Measurements from ENCODE around the gene LPIN1.

Gene LPIN1

GRCh38 chr2:11743366-11743765 lies 3.1 kb upstream of the LPIN1 start:
- Histone ChIP-seq H3K4me1 (ENCODE audit: control insufficient read depth, insufficient read depth, low read length, poor library complexity, severe bottlenecking) (peaks cover 30% of the 10 kb centered on the region), H3K4me3 (ENCODE audit: insufficient read depth, low read depth, low read length, poor library complexity, severe bottlenecking) (no peak overlapping the region), H3K27ac (ENCODE audit: insufficient read depth, low read length, poor library complexity, severe bottlenecking) (peak overlapping the region; percentile 35), H3K36me3 (ENCODE audit: control insufficient read depth, insufficient read depth, low read length) (no peaks in the 10 kb centered on the region), H3K27me3 (replicated peaks; ENCODE audit: control insufficient read depth, insufficient read depth, low read length, poor library complexity, severe bottlenecking) (no peaks in the 10 kb centered on the region), H3K9me3 (ENCODE audit: control insufficient read depth, low read length) (no peaks in the 10 kb centered on the region)
- no peak for DNase-seq

- peak; percentile 67 to 76 (median 74) for DNase-seq
- Histone ChIP-seq H3K4me1 (ENCODE audit: control insufficient read depth, insufficient read depth, low read length, poor library complexity, severe bottlenecking) (peaks cover 36% of the 10 kb centered on the region), H3K4me3 (ENCODE audit: insufficient read depth, low read depth, low read length, poor library complexity, severe bottlenecking) (no peak overlapping the region), H3K9me3 (ENCODE audit: control insufficient read depth, low read length) (no peaks in the 10 kb centered on the region), H3K27me3 (replicated peaks; ENCODE audit: control insufficient read depth, insufficient read depth, low read length, poor library complexity, severe bottlenecking) (no peaks in the 10 kb centered on the region), H3K27ac (ENCODE audit: insufficient read depth, low read length, poor library complexity, severe bottlenecking) (peak overlapping the region; percentile 47), H3K36me3 (ENCODE audit: control insufficient read depth, insufficient read depth, low read length) (no peaks in the 10 kb centered on the region)
Measured at GRCh38 chr2:11743846-11744553, 2.4 kb upstream of the LPIN1 start.

- no peak overlapping the region for H3K4me3 ChIP-seq (ENCODE audit: insufficient read depth, low read depth, low read length, poor library complexity, severe bottlenecking)
Measured at GRCh38 chr2:11744631-11745394, 1.6 kb upstream of the LPIN1 start.

GRCh38 chr2:11745613-11746375 lies 638 bp upstream of the LPIN1 start:
- no peaks in the 10 kb centered on the region for H3K9me3 ChIP-seq (ENCODE audit: control insufficient read depth, low read length)
- H3K27ac ChIP-seq (ENCODE audit: insufficient read depth, low read length, poor library complexity, severe bottlenecking): peak overlapping the region; percentile 81
- no peaks in the 10 kb centered on the region for H3K27me3 ChIP-seq (replicated peaks; ENCODE audit: control insufficient read depth, insufficient read depth, low read length, poor library complexity, severe bottlenecking)
- no peak for DNase-seq
- H3K4me1 ChIP-seq (ENCODE audit: control insufficient read depth, insufficient read depth, low read length, poor library complexity, severe bottlenecking): peaks cover 53% of the 10 kb centered on the region
- H3K4me3 ChIP-seq (ENCODE audit: insufficient read depth, low read depth, low read length, poor library complexity, severe bottlenecking): peak overlapping the region; percentile 41
- no peaks in the 10 kb centered on the region for H3K36me3 ChIP-seq (ENCODE audit: control insufficient read depth, insufficient read depth, low read length)

More at GRCh38 chr2:11744631-11745394, 1.6 kb upstream of the LPIN1 start:
- no peak for DNase-seq
- Histone ChIP-seq H3K36me3 (ENCODE audit: control insufficient read depth, insufficient read depth, low read length) (no peaks in the 10 kb centered on the region), H3K9me3 (ENCODE audit: control insufficient read depth, low read length) (no peaks in the 10 kb centered on the region), H3K27me3 (replicated peaks; ENCODE audit: control insufficient read depth, insufficient read depth, low read length, poor library complexity, severe bottlenecking) (no peaks in the 10 kb centered on the region), H3K4me1 (ENCODE audit: control insufficient read depth, insufficient read depth, low read length, poor library complexity, severe bottlenecking) (peaks cover 45% of the 10 kb centered on the region), H3K27ac (ENCODE audit: insufficient read depth, low read length, poor library complexity, severe bottlenecking) (peak overlapping the region; percentile 47)

- Histone ChIP-seq H3K4me3 (ENCODE audit: insufficient read depth, low read depth, low read length, poor library complexity, severe bottlenecking) (peak overlapping the region; percentile 66), H3K27ac (ENCODE audit: insufficient read depth, low read length, poor library complexity, severe bottlenecking) (peak overlapping the region; percentile 81), H3K36me3 (ENCODE audit: control insufficient read depth, insufficient read depth, low read length) (no peaks in the 10 kb centered on the region), H3K4me1 (ENCODE audit: control insufficient read depth, insufficient read depth, low read length, poor library complexity, severe bottlenecking) (peaks cover 58% of the 10 kb centered on the region), H3K9me3 (ENCODE audit: control insufficient read depth, low read length) (no peaks in the 10 kb centered on the region), H3K27me3 (replicated peaks; ENCODE audit: control insufficient read depth, insufficient read depth, low read length, poor library complexity, severe bottlenecking) (no peaks in the 10 kb centered on the region)
- DNase-seq: no peak
Measured at GRCh38 chr2:11746807-11747459, 501 bp downstream of the LPIN1 start.

GRCh38 chr2:11748018-11748860 lies 1.8 kb downstream of the LPIN1 start:
- Histone ChIP-seq H3K36me3 (ENCODE audit: control insufficient read depth, insufficient read depth, low read length) (no peaks in the 10 kb centered on the region), H3K27me3 (replicated peaks; ENCODE audit: control insufficient read depth, insufficient read depth, low read length, poor library complexity, severe bottlenecking) (no peaks in the 10 kb centered on the region), H3K4me1 (ENCODE audit: control insufficient read depth, insufficient read depth, low read length, poor library complexity, severe bottlenecking) (peaks cover 64% of the 10 kb centered on the region), H3K4me3 (ENCODE audit: insufficient read depth, low read depth, low read length, poor library complexity, severe bottlenecking) (peak overlapping the region; percentile 66), H3K27ac (ENCODE audit: insufficient read depth, low read length, poor library complexity, severe bottlenecking) (peak overlapping the region; percentile 81), H3K9me3 (ENCODE audit: control insufficient read depth, low read length) (no peaks in the 10 kb centered on the region)
- no peak for DNase-seq

GRCh38 chr2:11748861-11749645 lies 2.6 kb downstream of the LPIN1 start:
- Histone ChIP-seq H3K9me3 (ENCODE audit: control insufficient read depth, low read length) (no peaks in the 10 kb centered on the region), H3K27ac (ENCODE audit: insufficient read depth, low read length, poor library complexity, severe bottlenecking) (peak overlapping the region; percentile 81), H3K27me3 (replicated peaks; ENCODE audit: control insufficient read depth, insufficient read depth, low read length, poor library complexity, severe bottlenecking) (no peaks in the 10 kb centered on the region), H3K4me3 (ENCODE audit: insufficient read depth, low read depth, low read length, poor library complexity, severe bottlenecking) (no peak overlapping the region), H3K4me1 (ENCODE audit: control insufficient read depth, insufficient read depth, low read length, poor library complexity, severe bottlenecking) (peaks cover 65% of the 10 kb centered on the region), H3K36me3 (ENCODE audit: control insufficient read depth, insufficient read depth, low read length) (no peaks in the 10 kb centered on the region)
- DNase-seq: no peak

- Histone ChIP-seq H3K4me1 (ENCODE audit: control insufficient read depth, insufficient read depth, low read length, poor library complexity, severe bottlenecking) (peaks cover 65% of the 10 kb centered on the region), H3K27ac (ENCODE audit: insufficient read depth, low read length, poor library complexity, severe bottlenecking) (peak overlapping the region; percentile 81), H3K4me3 (ENCODE audit: insufficient read depth, low read depth, low read length, poor library complexity, severe bottlenecking) (no peak overlapping the region), H3K36me3 (ENCODE audit: control insufficient read depth, insufficient read depth, low read length) (no peaks in the 10 kb centered on the region), H3K9me3 (ENCODE audit: control insufficient read depth, low read length) (no peaks in the 10 kb centered on the region), H3K27me3 (replicated peaks; ENCODE audit: control insufficient read depth, insufficient read depth, low read length, poor library complexity, severe bottlenecking) (no peaks in the 10 kb centered on the region)
- no peak for DNase-seq
Measured at GRCh38 chr2:11749646-11750349, 3.4 kb downstream of the LPIN1 start.
